Endothelial cell of coronary artery (primary cell): ENCODE measurements around the gene NLGN4X. TPM values are rescaled to one million over a fixed set of nuclear protein-coding genes. Genes with fewer than 3 reads are reported as not detected.

ENCODE experiments used
- total RNA-seq: library from RNA; depleted of rRNA; stranded (reverse); fragments of >200 nt; gene quantifications from 2 replicates; pipeline ENCODE4 v1.2.3, GENCODE V29; 2014

The NLGN4X gene
- not detected in 2 replicates for total RNA-seq

GRCh38 chrX:6228720-6229119 is at the start of gene NLGN4X:
TSS of gene NLGN4X (minus strand) at chrX:6228867. CDS start at chrX:6151466, 77,401 bp downstream.

